HEK293T (cell line): ENCODE data around the gene DGLUCY.

Source experiments
- BHLHE40 ChIP-seq: fragments of 450-650 bp; IDR thresholded peaks from 2 replicates; pipeline ENCODE4 v1.6.1; 2016; ENCODE audit warnings: mild to moderate bottlenecking, moderate library complexity, borderline replicate concordance
- ELF4 ChIP-seq: fragments of 450-650 bp; IDR thresholded peaks from 2 replicates; pipeline ENCODE4 v1.6.1; 2017; ENCODE audit warnings: antibody characterized with exemption
- FOXK2 ChIP-seq: fragments of 450-650 bp; IDR thresholded peaks from 2 replicates; pipeline ENCODE4 v1.6.1; 2016; ENCODE audit warnings: mild to moderate bottlenecking
- FOXM1 ChIP-seq: fragments of 450-650 bp; IDR thresholded peaks from 2 replicates; pipeline ENCODE4 v1.6.1; 2017; ENCODE audit warnings: mild to moderate bottlenecking, borderline replicate concordance
- L3MBTL2 ChIP-seq: fragments of 450-650 bp; conservative IDR thresholded peaks from 2 replicates; pipeline ENCODE4 v1.6.1; 2016; ENCODE audit warnings: mild to moderate bottlenecking
- SP1 ChIP-seq: fragments of 450-650 bp; IDR thresholded peaks from 2 replicates; pipeline ENCODE4 v1.6.1; 2017
- SUZ12 ChIP-seq: fragments of 450-650 bp; IDR thresholded peaks from 2 replicates; pipeline ENCODE4 v1.6.1; 2016; ENCODE audit warnings: mild to moderate bottlenecking
- ZNF384 ChIP-seq: fragments of 450-650 bp; IDR thresholded peaks from 2 replicates; pipeline ENCODE4 v1.6.1; 2016

DNA sequence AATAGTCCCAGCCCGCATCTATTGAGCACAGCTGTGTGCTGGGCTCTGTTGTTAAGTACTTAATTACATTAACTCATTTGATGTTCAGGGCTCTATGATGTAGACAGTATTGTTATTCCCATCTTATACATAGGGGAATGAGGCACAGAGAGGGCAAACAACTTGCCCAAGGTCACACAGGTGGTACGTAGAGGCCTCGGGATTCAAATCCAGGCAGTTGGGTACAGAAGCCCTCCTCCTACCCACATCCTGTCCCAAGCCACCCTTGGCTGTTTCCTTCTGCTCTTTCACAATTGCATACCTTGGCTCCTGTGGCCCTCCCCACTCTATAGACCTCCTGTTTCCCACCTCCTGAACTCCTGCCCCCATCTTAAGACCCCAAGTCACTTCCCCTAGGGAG lies 140.6 kb downstream of the DGLUCY start:
- no peak for TF ChIP-seq SUZ12
- no peak for TF ChIP-seq SP1
- no peak for TF ChIP-seq FOXM1
- no peak for TF ChIP-seq FOXK2
- no peak for TF ChIP-seq BHLHE40
- no peak for TF ChIP-seq L3MBTL2
- TF ChIP-seq ZNF384: no peak
- TF ChIP-seq ELF4: no peak
